ENCODE data around the gene MCRIP2.

GRCh38 chr16:630815-631405, 10.7 kb upstream of the MCRIP2 start, which contains the start of gene WFIKKN1:
- TF ChIP-seq CTCF (IDR thresholded peaks at IDR 0.05; ENCODE audit: low read length) (no peak), EZH2 (optimal IDR thresholded peaks at IDR 0.05; ENCODE audit: low read depth, low read length) (no peak)
